Breast epithelium (tissue), 3 donors: ENCODE measurements around the gene LPP.

ENCODE experiments used
- CTCF ChIP-seq, 3 donors: fragments of 450-650 bp; IDR thresholded peaks; one replicate each; pipeline ENCODE4 v1.5.1; 2016 to 2017; ENCODE audit warnings: antibody characterized with exemption in 3 of 3, mild to moderate bottlenecking in 3 of 3, moderate library complexity in 3 of 3
- POLR2A ChIP-seq: fragments of 450-650 bp; IDR thresholded peaks from one replicate; pipeline ENCODE4 v1.6.1; 2016; ENCODE audit warnings: antibody characterized with exemption, mild to moderate bottlenecking, moderate library complexity
- POLR2AphosphoS5 ChIP-seq, 3 donors: sonication (generic); formaldehyde crosslinking; IDR thresholded peaks; one replicate each; pipeline ENCODE4 v1.6.1; 2017; ENCODE audit warnings: antibody characterized with exemption in 3 of 3

- no peak for TF ChIP-seq POLR2A
- no peak for TF ChIP-seq CTCF (IDR thresholded peaks at IDR 0.05)
- no peak for TF ChIP-seq POLR2AphosphoS5 (IDR thresholded peaks at IDR 0.05)
Observed at GRCh38 chr3:188198760-188199327, 44.9 kb downstream of the LPP start.
